GM10266 (cell line): ENCODE results near the gene DAD1.
"Not testable (repeated sequence)": the region's sequence is repeated elsewhere in the genome, so short reads cannot be mapped to it uniquely, and the experiment has no call there.

Experiments
- DNase-seq: peaks from one replicate; pipeline ENCODE4 v3.0.0; 2012; ENCODE audit errors: extremely low spot score
- TF ChIP-seq, protein P1 (sequence below): IDR thresholded peaks from 2 replicates; pipeline ENCODE4 v1.5.1; 2012; ENCODE audit warnings: mild to moderate bottlenecking, low read depth; ENCODE audit not compliant: control insufficient read depth, insufficient read depth; ENCODE audit errors: missing control alignments

The DAD1 gene

GRCh38 chr14:22589096-22589839, at the start of gene DAD1:
Gene DAD1 (minus strand): TSS chr14:22589224. CDS start chr14:22589157, 67 bp downstream.
- TF ChIP-seq, protein P1, sequence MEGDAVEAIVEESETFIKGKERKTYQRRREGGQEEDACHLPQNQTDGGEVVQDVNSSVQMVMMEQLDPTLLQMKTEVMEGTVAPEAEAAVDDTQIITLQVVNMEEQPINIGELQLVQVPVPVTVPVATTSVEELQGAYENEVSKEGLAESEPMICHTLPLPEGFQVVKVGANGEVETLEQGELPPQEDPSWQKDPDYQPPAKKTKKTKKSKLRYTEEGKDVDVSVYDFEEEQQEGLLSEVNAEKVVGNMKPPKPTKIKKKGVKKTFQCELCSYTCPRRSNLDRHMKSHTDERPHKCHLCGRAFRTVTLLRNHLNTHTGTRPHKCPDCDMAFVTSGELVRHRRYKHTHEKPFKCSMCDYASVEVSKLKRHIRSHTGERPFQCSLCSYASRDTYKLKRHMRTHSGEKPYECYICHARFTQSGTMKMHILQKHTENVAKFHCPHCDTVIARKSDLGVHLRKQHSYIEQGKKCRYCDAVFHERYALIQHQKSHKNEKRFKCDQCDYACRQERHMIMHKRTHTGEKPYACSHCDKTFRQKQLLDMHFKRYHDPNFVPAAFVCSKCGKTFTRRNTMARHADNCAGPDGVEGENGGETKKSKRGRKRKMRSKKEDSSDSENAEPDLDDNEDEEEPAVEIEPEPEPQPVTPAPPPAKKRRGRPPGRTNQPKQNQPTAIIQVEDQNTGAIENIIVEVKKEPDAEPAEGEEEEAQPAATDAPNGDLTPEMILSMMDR = no peak

DNA sequence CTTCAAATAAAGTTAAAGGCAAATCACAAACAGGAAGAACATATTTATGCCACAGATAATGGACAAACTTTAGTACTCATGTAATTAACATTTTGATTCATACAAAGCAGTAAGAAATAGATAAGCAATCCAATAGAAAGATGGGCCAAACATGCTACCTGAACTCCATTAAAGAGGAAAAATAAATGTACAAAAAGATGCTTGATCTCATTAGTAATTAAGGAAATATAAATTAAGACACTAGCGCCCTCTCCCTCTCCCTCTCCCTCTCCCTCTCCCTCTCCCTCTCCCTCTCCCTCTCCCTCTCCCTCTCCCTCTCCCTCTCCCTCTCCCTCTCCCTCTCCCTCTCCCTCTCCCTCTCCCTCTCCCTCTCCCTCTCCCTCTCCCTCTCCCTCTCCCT, 47.0 kb upstream of the DAD1 start:
- DNase-seq = not testable (repeated sequence)

More at GRCh38 chr14:22589096-22589839, at the start of gene DAD1:
- DNase-seq = peak; percentile 95

DNA sequence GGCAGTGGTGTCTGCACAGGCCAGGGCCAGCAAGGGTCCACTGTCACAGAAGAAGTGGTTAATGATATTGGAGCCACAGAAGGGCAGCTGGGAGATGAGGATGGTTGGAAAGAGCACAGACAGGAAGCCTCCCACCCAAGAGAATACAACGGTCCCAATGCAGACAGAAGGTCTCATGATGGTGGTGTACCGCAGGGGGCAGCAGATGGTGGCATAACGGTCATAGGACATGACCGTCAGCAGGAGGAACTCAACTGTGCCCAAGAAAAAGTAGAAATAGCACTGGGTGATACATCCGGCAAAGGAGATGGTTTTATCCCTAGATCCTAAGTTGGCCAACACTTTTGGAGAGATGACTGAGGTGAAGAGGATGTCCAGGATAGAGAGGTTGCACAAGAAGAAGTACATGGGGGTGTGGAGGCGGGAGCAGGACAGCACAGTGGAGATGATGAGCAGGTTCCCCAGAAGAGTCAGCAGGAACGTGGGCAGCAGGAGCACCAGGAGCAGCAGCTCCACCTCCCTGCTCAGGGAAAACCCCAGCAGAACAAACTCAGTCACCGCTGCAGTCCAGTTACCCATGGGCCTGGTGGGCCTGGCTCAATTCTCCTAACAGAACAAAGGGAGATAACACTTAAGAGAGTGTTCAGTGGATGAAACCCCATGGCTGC, 45.3 kb upstream of the DAD1 start:
- TF ChIP-seq, protein P1 = no peak

GRCh38 chr14:22630486-22630885, 41.5 kb upstream of the DAD1 start:
- TF ChIP-seq, protein P1 = no peak
- DNase-seq = no peak

More for the DNA sequence above, 45.3 kb upstream of the DAD1 start:
- no peak for DNase-seq

DNA sequence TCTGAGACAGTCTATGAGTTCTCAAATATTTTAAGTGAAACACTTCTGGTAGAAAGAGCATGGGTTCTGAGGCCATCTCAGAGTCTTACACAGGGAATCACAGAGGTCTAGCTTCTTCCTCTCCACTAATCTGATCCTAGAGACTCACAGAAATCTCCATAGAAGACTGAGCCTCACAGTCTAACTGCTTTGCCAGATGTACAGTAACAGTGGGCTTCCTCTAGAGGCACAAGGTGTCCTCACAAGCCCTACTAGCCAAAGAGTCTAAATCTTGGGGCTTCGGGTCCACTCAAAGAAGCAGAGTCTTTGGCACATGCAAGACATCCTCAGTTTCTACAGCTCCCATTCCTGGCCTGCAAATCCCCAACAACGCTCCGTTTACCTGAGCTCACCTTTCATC, 41.0 kb upstream of the DAD1 start:
- no peak for DNase-seq
- TF ChIP-seq, protein P1 = no peak

GRCh38 chr14:22629361-22629760, 40.3 kb upstream of the DAD1 start:
- DNase-seq = no peak
- TF ChIP-seq, protein P1 = no peak

DNA sequence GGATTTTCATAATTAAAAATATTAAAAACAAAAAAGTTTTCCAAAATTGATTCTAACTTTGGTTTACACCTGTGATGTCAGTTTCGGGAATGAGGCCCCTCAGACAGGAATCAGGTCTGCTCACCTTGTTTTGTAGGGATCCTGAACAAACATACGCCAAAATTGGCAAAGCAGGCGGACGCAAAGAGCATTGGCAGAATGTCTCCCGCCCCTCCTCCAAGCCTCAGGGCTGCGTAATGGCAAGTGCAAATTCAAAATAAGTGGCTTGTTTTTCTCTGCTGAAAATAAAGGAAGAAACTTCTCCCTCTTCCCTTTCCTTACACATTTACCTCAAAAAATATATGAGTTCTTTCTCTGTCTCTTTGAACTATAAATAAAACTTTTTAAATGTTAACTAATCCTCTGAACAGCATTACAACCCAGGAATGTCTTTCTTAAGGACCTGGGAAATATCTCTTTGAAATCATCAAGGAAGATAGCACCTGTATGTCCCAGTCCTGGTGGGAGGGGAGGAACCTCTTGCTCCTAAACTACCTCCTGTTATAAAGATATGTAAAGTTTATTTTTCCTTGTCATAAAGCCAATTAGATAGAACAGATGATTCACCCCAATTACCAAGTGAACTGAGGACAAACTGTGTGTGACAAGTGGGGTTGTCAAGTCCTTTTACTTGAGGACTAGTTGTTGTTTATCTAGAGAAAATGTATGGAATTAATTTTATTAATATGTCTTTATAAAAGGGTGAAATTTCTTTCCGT, 38.7 kb upstream of the DAD1 start:
- no peak for DNase-seq
- TF ChIP-seq, protein P1 = no peak
